Amygdala (tissue), 56 donors: ENCODE measurements around the gene JAML.

ENCODE experiments used
- DNase-seq, 56 donors: peaks; one replicate each; lab custom pipeline; 2025; lab: John Stamatoyannopoulos, UW

JAML gene

DNA sequence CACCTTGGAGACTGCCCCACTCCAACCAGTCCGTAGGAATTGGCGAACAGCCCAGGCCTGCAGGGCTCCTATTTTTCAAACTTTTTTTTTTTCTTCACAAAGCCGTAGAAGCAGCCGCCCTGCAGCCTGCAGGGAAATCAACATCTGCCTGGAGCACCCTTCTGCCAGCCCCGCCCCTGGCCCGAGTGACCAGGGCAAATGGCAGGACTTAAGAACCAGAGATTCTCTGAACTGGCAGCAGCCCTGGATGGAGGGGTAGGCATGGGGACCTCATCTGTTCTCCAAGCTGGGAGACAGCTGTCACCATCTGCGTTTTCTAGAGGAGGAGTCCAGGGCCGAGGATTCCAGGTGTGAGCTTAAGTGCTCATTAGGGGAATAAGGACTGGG lies 53.9 kb downstream of the JAML start:
- DNase-seq = no peak

DNA sequence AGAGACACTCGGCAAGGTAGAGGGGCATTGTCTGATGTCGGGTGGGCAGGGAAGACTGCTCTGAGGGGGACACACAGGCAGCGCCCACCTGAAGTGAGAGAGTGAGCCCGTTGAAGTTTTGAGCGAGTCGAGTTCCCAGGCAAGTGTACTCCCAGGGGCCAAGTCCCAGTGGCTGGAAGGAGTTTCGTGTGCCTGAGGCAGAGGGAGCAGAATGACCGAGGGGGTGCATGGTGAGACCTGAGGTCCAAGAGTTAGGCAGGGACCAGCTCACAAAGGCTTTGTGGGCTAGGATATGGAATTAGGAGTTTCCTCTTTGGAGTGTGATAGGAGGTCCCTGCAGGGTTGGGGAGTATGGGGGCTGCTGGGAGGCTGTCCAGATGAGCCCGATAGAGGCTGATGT lies 54.6 kb downstream of the JAML start:
- no peak for DNase-seq

DNA sequence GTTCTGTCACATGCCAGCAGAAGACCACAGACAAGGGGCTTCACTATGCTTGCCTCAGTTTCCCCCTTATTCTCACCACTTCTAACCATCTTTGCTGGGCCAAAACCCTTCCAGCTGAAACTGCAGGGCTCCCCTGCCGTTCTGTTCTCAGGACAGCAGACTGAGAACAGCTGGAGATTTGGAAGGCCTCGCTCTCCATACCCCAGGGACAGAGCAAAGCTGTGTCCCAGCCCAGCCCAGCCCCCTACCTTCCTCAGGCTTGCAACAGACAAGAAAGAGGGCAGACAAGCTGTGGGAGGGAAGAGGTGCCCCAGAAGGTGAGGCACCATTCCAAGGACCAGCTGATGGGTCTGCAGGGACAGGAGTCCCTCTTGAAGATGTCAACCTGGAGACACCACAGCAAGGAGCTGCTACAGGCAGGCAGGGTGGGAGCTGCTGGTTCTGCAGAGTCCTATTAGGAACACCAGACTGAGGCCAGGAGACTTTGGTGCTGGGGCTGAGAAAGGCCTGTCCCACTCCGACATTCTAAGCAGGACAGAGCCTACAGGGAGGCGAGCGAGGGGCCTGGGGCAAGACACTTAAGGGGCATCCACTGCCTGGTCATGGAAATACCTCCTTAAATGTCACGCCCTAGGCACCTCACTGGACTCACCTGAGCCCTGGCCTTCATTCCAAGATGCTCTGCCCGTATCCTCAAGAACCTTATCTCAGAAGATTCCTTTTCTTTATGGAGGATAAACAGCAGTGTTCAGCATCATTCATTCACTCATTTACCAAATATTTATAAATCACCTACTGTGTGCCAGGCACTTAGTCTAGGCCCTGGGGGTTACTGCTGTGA lies 55.3 kb downstream of the JAML start:
- no peak for DNase-seq

DNA sequence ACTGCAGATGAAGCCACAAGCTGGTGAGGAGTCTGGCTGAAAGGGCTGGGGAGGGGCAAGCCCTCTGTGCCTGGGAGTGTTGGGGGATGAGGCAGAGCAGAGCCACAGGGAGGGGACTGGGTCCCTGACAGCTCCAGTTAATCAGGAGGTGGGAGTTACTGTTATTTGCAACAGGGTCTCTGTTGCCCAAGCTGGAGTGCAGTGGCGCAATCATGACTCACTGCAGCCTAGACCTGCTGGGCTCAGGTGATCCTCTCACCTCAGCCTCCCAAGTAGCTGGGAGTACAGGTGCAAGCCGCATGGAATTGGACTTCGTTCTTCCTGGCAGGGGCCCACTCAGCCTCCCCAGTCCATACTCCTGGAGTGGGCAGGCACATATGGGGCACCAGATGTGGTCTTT lies 56.1 kb downstream of the JAML start:
- no peak for DNase-seq

DNA sequence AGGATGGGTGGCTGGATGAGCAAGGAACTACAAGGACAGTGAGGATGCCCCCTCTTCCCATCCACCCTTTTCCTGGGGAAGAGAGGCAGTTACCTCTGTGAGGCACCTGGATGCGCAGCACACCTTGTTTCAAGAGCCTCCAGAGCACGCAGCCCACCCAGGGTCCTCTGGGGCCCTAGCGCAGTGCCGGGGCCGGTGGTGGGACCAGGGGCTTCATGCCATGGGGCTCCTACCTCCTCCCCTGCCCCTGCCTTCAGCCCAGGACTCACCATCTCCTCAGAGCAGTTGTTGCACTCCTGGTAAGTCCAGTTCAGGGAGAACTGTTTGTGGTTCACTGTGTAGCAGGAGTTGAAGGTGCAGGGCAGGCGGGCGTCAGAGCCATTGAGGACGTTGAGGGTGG lies 56.5 kb downstream of the JAML start:
- DNase-seq = no peak

DNA sequence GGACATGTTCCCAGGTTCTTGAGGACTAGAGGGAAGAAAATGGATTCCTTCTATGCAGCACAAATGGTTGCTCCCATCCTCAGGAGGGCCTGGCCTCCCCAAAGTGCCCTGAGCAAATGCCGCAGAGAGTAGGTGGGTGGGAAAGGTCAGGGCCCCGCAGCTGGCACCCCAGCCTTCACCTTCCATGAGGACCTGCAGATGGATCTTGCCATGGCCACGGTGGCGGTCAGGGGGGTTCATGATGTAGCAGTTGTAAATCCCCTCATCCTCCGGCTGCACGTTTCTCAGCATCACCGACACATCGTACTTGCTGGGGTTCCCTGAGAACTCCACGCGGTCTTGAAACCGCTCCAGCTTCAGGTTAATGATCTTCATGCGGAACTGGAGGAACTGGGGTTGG lies 56.9 kb downstream of the JAML start:
- no peak for DNase-seq

DNA sequence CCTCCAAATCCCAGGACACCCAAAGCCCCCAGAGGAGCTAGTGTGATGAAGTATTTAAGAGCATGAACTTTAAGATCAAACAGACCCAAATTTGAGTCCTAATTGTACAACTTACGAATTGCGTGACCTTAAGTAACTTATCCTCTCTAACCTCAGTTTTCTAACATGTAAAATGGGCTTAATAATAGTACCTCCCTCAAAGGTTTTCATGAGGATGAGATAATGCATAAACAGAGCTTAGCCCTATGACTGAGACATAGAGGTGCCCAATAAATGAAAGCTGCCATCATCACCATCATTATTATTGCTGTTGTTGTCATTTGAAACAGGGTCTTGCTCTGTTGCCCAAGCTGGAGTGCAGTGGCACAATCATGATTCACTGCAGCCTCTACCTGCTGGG lies 57.6 kb downstream of the JAML start:
- DNase-seq = no peak

DNA sequence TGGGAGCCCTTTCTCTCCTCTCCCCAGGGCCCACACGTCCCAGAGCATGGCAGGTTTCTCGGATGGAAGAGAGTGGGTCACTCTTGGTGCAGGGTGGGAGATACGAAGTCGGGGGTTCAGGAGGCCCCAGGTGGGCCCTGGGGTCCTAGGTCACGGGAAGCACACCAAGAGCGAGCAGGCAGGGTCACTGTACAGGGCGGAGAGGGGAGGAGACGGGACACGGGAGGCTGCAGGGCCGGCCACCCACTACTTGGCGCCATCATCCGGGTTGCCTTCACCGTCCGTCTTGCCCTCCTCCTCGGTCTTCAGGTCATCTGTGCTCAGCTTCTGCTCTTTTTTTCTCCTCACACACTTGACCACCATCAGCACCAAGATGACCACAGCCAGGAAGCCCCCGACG lies 58.2 kb downstream of the JAML start:
- no peak for DNase-seq

DNA sequence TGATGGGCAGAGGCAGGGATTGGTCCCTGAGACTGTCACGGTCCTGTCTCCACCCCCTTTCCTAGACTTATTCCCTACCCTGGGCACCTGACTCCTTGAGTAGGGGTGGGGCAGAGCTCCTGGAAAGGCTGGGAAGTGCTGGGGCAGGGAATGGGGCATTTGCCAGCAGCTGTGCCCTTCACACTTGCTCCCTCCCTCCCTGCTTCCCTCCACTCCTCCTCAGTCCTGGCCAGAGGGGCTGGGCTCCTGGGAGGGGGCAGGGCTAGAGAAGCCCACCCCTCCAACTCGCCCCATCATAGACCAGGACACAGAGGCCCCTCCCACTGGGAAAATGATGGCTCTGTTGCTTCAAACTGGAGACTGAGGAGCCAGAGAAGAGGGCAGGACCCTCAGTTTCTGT lies 59.9 kb downstream of the JAML start:
- DNase-seq = no peak

DNA sequence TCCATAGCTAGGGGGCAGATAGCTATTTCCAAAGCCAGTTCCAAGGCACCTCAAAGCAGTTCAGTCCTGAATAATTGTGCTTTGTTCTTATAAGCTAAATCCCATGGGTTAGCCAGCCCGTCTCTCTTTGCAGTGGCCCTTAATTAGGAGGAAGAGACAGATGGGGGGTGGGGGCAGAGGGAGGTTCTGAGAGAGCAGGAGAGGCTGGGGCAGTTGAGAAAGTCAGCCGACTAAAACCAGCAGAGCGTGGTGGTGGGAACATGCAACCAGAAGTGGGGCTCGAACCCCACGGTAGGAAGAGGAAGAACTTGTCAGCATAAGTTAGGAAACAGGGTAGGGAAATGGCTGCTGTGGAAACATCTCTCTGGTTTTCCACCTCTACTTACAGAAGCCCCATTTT lies 61.3 kb downstream of the JAML start:
- no peak for DNase-seq

DNA sequence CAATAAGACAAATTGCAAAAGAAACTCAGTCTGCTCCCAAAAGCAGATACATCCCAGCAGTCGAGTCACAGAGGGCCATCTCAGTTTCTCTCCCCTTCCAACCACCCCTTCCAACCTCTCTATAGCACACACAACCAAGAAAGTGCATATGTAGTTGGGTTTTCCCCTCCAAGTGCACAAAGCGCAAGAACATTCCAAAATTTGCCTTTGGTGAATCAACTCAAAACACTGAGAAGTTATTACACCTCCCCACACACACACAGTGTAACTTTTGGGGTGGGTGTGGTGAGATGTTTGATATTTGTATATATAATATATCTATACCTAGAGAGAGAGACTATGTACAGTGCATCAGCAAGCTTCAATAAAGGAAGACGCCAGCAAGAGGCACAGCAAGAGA lies 62.0 kb downstream of the JAML start:
- DNase-seq = no peak

DNA sequence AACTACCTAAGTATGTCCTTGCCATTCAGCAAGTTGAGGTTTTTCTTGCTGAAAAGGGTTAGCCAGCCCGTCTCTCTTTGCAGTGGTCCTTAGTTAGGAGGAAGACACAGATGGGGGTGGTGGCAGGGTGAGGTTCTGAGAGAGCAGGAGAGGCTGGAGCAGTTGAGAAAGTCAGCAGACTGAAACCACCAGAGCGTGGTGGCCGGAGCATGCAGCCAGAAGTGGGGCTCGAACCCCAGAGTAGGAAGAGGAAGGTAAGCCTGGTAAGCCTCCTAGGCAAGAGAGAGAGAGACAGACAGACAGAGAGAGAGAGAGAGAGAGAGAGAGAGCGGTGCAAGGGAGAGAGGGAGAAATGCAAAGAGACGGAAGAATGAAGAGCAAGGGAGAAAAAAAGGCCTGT lies 63.0 kb downstream of the JAML start:
- no peak for DNase-seq

DNA sequence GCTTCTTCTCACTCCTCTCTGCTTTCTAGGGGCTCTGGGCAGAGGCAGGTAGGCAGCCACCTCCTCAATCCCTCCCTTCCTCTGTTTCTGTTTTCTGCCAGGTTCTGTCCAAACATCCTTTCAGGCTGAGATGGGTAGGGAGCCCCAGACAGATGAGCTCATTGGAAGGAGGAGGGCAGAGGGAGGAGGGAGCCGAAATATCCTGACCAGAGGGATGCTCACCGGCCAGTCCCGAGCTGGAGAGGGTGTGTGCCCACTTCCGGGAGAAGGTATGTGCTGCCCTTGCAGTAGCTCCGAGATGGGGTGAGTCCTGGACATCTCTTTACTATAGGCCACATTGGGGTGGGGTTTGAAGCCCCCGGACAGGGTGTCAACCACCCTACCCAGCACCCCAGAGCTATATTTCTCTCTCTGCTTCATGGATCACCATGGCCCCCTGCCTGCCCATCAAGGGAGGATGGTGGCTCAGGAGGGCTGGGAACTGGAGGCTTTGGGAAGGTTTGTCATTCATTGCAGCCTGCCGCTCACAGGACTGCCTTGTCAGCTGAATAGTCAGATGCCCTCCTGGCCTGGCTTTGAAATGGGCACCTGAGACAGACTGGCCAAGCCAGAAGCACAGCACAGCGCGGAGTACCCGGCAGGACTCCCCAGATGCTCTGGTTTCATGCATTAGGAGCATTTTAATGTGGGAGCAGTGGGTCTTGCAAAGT lies 67.5 kb downstream of the JAML start:
- no peak for DNase-seq

DNA sequence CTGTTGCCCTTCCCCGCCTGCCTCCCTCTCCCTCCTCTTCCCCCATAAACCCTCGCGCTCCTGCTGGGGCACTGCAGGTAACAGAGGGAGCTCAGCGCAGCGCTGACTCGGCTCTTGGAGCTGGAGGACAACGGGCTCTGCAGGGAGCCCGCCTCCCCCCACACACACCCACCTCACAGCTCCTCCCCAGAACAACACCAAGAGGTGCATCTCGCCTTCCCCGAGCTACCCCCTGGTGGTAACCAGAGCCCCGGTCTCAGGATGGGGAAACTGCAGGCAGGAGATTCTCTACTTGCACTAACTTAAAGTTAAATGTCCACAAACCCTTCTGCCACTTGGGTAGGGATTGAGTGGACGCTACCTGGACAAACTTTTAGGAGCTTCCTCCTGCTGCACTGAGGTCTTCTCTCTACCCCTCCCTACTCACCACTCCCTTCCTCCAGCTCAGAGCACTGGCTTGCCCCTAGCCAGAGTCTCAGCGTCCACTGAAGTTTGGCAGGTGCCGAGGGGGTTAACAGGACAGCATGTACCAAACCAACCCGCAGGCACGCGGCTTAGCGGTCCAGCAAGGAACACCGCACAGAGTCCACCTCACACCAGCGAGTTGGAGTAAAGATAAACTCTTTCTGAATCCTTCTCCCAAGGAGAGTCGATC lies 68.2 kb downstream of the JAML start:
- DNase-seq = peak in 1 of 56 donors; percentile 8

DNA sequence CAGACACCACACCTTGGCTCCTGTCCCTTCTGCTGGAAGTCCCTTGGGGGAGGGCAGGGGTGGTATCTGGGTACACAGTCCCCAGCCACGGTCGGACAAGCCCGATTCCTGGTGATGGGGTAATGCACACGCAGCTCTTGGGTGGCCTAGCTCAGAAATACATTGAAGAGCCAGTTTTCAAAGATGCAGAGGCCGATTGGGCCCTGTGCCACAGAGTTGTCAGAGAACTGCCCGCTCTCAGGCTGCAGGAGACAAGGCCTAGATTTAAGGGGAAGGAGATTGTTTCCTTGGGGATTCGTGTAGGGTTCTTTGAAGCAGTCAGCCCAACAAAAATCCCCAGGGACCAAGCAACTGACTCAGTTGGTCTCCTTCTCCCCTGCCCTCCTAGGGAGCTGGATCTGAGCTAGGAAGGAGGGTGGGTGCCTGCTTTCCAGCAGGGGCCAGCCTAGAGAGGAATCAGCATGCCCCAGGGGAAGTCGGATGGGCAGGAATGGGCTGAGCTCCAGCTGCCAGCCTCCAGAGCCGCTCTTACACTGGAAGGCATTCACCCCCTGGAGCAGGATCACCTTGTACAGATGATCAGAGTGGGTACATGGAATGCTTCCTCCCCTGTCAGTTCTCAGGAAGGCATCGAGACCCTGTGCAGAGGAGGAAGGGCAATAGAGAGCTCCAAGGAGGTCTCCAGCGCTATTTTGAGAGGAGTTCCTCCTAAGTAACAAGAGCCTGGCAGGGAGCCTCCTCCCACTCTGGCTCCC lies 68.9 kb downstream of the JAML start:
- no peak for DNase-seq

DNA sequence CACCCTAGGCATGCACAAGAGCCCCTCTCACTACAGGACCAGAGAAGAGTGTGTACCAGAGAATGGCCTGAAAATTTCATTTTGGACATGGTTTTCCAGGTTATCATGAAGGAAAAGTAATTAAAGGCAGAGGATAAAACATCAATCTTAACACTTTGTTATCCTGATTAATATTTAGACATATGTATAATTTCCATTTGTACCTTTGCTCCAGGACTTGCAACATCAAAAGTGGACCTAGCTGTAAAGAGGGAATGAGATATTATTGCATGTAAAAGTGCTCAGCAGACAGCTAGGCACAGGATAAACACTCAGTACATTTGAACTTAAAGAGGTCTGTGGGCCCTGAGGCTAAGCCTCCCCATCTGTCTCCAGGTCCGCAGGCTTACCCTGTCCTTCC lies 70.2 kb downstream of the JAML start:
- DNase-seq = no peak

DNA sequence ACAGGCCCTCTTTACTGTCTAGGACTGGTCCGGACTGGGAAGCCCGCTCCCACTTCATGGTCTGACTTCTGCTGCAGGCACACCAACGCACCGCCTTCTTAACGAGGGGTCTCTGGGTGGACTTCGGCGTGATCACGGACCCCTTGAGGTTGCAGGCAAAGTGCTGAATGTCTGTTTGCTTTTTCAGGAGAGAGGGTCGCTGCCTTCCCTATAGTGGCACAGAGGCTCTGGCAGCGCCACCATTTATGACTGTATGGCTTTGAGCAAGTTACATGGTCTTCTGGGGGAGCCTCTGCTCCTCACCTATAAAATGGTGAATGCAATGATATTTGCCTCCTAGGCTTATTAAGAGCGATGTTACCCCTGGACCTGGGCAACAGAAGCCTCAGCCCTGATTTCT lies 70.8 kb downstream of the JAML start:
- DNase-seq = no peak

DNA sequence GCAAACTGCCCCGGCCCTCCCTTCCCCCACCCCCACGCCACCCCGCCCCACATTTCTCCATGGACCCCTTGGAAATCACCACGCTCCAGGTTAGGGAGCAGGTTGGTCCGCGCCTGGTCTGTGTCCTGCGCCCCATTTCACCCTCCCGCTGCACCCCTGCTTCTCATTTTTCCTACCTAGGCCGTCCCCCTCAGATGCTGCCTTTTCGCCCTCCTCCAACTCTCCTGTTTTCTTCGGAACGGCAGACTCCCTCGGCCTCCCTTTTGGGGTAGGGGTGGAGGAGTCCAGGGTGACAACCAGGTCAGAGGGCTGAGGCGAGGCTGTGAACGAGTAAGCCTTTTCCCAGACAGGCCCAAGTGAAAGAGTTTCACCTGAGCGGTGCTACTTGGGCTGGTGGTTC lies 71.3 kb downstream of the JAML start:
- DNase-seq = no peak

DNA sequence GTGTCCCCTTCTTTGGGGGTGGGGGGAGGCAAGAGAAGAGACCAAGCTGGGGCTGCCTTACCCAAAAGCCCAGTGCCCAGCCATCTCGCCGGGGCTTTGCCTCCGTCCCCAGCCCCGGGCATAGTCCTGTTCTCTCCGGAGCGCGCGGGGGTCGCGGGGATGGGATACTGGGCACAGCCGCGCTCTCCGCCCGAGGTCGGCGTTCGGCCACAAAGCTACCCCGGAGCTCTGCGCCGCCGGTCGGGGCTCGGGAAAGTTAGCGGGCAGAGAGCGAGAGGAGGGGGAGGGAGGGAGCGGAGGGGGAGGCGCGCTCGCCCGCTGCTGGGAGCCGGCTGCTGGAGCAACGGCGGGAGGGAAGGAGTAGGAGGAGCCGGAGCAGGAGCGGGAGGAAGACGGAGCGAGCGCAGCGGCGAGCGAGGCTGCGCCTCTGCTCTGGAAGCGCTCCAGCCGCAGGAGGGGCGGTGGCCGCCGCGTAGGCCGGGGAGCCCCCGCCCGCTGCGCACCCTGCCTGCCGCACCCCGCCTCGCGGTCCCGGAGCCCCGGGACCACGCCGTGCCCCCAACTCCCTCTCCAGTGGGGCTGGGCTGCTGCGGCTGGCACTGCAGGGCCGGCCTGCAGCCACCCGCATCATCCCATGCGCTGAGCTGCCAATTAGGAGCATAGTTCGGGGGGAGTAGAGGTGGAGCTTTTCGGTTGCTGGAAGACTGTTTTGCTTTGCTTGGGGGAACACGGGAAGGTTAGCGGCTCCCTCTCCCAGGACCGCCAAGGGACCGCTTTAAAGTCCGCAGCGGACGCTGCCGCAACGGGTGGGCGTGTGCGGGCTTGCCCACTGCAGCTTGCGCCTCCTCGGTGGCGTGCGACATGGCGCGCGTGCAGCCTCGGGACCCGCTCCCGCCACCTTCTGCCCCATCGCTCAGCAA lies 72.0 kb downstream of the JAML start, which contains the start of gene SCN4B:
Gene SCN4B (minus strand): TSS at position 272 of the 920 bp plus-strand sequence. CDS start 150 bp downstream, at position 122.
- peak in 41 of 56 donors; percentile 10 to 75 (median 44) for DNase-seq
